Fibroblast of skin of abdomen (primary cell): ENCODE data around the gene ZBTB46.

Experiments used
- DNase-seq: peaks from one replicate; pipeline ENCODE4 v3.0.0-alpha.2; 2013

Gene ZBTB46

DNA sequence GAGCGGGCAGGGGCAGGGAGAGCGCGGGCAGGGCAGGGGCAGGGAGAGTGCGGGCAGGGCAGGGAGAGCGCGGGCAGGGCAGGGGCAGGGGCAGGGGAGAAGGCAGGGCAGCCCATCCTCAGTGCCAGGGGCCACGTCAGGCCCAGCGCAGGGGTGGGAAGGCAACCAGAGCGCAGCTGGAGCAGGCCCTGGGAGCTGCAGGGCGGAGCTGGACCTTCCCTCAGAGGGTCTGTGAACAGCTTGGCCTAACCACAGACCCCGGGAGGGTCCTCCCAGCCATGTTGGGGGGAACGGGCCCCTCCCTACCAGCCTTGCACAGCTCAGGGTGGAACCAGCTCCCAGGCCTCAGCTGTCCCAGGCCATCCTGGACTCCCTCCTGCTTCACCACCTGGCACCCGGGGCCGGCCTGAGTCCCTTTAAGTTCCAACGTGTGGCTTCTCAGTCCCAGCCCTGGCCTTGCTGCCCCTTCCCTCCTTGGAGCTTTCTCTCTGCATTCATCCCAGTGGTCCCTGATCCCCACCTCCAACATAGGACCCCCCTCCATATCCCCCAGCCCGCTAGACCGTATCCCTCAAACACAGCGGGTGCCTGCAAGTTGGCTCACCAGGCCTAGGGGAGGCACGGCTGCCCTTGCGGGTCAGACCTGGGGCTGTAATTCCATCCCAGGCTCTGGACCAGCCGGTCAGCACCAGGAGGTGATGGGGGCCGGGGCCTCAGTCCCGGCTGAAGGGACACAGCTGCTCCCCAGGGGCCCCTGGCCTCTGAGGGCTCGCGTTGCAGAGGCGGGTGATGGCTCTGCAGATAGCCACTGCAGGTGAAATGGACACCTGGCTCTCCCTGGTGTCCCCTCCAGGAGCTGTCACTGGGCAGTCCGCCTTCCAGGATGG, 5.6 kb upstream of the ZBTB46 start:
- DNase-seq = no peak

DNA sequence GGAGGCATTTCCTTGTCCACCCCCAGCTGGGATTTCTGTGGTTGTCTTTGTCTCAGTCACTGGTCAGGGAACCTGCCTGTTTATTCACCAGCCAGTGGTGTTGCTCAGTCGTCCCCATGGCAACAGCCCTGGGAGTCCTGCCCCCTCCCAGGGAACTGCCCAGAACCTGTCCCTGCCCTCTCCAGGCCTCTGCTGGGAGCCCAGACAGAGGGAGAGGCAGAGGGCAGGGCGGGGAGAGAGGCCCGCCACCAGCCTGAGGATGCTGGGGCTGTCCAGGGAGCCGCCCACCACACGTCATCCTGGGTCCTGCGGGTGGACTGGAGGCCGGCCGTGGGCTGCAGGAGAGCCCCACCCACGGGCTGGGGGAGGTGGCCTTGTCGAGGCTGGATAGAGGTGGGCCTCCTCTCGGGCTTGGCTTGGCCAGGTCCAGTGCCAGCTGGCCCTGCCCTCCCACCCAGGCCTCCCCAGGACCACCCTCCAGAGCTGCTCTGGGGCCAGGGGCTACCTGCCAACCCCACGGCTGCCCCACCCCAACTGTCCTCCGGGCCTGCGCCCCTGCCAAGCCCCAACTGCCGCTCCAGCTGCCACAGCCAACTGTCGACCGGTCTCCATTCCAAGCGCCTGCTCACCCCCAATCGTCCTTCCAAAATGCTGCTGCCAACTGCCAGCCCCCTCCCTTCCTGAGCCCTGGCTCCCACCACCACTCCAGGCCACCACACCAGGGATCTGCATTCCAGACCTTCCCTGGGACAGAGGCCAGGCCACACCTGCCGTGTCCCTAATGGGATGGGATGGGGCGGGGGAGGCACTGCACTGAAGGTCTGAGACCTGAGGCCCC, 4.2 kb upstream of the ZBTB46 start:
- peak; percentile 90 for DNase-seq

DNA sequence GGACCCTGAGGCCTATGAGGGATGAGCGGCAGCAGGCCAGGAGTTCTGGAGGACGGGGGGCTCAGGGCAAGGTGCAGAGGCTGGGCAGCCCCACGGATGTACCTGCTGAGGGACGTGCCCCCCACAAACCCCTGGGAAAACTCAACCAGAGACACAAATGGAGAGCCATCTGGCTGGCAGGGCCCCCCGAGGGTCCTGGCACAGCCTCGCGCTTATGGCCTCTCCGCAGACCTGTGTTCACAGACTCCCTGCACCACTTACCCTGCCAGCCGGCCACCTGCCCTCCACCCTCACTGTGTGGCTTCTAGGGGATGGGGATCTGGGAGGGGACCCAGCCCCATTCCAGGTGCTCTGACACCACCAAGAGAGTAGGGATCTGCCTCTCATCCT, 3.4 kb upstream of the ZBTB46 start:
- DNase-seq = no peak

DNA sequence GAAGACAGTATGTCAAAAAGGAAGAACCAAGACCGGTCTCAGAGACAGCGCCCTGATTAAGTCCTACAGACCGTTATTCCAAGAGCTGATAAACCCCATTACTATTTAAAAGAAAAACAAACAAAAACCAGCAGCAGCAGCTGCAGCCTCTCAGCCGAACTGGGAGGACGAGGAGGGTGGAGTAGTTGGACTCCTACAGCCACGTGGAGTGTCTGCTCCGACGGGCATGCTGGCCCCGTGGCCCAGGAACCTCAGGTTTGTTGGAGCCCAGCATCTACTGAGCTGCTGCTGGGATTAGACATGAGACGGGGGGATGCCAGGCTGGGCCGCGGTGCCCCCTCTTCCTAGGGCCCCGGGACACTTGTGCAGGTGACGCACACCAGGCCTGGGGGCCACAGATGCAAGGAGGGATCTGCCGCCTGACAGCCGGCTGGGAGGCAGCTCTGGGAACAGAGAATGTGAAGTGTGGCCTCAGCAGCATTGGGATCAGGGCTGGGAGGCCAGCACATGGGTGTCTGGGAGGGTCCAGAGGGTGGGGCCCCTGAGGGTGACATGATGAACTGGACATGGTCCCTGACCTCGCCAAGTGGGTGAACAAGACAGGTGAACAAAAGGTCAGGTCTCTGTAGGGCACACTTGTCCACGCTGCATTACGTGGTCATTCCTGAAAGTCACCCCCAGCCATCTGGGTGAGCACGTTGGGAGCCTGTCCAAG, 2.9 kb upstream of the ZBTB46 start:
- no peak for DNase-seq

DNA sequence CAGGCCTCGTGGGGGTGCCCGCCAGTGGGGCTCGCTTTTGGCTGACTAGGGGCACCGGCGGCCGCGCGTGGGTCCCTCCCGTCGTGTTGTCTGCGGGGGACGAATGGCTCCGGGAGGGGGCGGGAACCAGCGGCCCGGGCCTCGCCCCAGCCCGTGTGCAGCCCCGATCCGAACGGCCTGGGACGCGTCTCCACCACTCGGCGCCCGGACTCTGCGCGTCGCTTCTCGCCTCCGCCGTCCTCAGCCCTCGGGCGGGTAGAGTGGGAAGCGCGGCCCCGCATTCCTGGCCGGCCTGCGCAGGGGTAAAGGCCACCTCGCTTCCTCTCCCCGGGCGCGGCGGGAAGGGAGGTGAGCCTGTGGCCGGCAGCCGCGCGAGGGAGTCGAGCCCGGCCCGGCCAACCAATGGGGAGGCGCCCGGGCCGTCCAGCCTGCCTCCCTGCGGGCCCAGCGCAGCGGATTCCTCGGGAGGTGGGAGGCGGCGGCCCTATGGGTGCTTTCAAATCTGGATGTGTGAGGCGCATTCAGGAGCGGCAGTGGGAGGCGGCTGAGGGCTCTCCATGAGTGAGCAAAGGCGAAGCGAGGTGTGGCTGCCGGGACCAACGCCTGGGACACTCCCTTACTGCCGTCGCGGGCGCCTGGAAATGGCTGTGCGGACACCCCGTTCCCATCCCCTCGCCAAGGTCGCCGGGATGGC, 1.1 kb upstream of the ZBTB46 start:
- no peak for DNase-seq

DNA sequence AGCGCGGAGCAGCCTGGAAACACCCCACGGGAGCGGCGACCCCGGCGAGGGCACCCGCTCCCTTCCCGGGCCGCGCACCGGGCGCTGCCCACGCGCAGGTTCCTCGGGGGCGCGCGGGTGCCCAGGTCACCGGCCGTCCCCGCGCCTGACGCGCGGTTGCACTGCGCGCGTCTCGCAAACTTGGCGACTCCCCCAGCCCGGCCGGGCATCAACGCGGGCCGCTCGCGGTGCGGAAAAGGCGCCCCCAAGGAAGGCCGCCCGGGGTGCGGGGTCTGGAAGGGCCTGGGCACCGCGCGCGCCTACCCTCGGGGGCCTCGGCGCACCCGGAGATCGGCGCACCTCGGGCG, 555 bp upstream of the ZBTB46 start:
- no peak for DNase-seq

DNA sequence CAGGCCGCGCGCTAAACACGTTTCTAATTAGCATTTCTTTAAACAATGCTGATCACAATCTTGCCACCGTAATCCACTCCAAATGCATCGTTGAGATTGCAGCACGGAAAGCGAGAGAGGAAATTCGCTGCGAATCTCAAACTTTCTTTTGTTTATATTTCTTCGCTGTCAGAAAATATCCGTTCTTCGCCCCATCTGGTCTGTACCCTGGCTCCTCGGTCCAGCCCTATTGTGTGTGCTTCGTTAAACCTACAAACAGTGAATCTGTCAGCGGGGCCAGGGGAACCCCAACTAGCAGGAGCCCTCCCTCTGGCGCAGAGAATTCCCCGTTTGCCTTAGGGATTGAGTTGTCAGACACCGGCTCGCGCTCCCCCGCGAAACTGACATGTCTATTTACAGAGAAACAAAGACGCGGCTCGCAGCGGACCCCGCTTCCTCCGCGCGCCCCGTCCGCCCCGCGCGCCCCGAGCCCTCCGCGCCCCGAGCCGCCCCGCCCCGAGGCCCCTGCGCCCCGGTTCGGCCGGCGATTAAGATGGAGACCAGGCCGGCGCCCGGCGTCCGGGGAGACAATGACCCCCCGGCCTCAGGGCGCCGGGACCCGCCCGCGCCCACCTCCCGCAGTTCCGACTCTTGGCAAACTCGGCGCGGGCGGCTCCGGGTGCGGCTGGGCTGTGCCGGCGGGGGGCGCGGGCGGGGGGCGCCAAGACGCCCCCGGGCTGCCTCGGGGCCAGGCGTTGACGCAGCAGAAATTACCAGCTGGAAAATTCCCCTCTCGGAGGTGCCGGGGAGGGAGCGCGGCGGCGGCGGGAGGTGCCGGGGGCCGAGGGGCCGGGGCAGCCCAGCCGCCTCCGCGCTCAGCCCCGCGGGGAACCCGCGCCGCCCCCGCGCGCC, 874 bp downstream of the ZBTB46 start:
- DNase-seq = no peak

DNA sequence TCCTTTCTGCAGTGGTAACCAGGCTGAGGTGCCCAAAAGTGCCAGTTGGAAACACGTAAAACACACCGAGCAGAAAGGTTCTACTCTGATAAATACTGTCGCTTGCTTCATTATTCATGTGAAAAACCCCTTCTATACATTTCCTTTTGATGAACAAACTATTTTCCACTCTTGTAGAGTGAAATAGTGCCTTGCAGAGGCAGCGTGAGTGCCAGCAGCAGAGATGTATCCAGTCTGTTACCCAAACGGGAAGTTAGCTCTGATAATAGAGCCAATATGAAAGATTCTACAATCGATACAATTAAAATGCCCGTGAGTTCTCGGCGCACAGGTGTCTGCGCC, 1.5 kb downstream of the ZBTB46 start:
- no peak for DNase-seq

DNA sequence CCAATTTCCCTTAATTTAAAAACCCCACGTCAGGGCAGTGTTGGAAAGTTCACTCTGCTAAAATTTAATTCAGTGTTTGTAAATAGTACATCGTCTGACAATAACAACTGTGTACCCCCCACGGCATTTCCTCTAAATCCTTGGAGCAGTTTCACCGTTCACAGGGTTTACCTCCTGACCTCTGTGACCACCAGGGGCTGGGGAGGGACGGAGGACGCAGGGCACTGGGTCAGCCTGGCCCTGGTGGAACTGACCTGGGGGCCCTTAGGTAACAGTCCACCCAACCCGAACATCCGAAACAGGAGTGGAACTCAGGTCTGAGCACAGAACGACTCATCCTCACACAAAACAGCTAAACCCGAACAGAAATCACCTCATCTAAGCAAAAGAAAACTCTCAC, 2.1 kb downstream of the ZBTB46 start:
- no peak for DNase-seq

DNA sequence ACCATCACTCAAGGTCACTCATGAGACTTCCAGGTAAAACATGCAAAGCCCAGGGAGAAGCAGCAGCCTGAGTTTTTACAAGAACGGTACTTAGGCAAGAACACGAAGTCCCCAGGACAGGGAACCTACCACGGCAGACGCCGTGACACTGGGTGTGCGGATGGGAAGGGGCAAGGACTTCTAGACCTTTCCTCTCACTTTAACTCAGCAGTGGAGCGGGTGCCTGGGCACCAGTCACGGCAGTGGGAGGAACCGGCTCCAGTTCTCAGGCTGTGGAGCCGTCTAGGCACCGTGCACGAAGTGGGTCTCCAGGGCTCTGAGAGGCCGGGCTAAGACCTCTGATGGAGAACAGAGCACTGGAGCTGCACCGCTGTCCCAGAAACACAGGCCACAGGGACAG, 2.5 kb downstream of the ZBTB46 start:
- DNase-seq = no peak

DNA sequence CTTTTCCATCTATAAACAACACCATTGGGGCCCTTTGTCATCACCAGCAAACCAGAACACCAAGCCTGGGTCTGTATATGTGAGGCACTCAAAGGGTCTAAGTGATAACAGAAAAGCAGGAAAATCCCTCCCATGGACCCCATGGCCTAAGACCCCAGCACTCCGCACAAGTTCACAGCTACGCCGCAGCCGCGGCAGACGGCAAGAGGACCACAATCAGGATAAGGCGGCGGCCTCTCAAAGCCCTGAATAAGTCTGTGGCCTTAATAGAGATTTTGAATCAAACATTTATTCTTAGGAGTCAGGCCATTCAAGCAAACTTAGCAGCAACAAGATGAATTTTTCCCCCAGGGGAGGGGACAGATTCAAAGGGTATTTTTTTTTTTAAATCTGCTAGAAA, 2.9 kb downstream of the ZBTB46 start:
- DNase-seq = no peak

DNA sequence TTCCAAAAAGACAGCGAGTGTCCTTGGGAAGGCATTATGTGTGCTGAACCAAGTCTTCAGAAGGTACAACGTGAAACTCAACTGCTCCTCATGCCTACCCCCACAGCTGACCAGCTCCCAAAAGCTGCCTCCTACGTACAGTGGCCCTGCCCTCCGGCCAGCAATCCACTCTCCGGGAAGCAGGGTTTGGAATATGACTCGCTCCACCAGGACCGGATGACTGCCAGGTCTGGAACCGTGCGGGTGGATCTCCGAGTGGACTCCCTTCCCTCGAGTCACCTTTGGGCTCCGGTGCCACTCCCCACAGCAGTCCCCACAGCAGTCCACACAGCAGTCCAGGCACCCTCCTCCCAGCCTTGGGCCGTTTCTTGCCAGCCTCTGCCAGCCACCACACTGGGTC, 4.3 kb downstream of the ZBTB46 start:
- no peak for DNase-seq

DNA sequence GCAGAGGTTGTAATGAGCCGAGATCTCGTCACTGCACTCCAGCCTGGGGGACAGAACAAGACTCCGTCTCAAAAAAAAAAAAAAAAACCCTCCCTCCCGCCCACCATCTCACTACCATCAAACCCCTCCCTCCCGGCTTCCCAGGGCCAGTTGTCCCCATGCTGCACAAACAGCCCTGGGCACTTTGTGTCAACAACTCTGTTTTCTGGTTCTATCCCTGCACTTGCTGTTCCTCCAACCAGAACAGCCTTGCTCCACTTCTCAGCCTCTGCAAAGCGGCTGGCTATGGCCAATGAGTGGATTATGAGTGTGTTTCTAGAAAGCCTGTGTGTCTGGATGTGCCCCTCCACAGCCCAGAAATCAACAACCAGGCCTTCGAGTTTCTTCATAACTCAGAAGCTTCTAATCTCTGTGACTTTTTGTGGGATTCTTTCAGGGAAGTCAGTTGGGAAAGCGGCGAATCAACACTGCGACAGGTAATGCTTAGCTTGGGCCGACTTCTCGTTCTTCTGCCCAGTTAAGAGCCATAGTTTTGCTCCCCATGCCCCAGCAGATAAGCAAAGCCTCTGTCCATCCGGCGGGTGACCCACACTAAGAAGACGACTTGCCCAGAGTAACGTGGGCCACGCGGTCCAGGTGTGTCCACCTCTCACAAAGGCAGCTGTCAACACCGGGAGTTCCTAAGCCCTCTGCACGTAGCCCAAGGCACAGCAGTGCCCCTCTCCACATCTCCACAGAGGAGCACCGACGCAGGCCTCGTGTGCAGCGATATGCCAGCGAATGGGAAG, 5.5 kb downstream of the ZBTB46 start:
- no peak for DNase-seq

DNA sequence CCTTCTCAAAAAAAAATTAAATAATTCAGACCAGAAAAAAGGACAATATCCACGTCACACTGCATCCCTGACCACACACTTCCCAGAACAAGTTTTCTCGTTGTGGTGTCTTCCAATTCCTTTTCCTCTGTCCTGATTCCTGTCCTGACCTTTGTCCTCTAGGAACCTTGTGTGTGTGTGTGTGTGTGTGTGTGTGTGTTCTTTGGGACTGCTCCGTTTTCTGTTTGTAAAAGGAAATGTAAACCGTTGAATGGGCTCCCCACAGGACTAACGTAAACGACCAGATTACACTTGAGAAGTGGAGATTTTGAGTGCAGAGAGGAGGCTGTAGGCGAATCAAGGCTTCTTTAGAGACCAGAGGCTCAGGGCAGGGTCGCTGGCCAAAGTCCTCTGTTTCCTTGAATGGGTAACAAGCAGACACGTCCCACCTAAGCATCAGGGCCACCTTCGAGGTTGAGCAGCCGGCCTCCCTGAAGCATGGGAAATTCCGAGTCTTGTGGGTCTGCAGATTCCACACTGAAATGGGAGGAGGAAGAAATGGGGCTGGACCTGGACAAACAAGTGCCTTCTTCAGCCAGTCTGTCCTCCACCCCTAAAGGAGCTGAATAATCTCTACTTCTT, 7.3 kb downstream of the ZBTB46 start:
- no peak for DNase-seq

DNA sequence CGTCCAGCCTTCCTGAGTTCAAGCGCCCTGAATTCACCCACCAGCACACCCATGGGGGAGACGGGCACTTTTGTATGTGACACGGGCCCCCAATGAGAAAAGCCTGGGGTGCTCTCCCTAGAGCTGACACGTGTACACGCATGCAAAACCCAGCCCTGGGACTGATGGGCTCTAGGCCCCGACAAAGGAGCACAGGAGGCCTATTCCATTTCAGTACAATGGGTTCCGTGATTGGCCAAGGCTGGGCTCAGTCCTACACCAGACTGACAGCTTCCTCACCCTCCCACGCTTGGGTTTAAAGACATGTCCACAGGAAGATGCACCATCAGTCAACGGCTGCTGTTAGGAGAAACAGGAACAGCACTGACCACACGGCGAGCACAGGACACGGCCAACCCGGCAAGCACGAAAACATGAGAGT, 8.8 kb downstream of the ZBTB46 start:
- no peak for DNase-seq

DNA sequence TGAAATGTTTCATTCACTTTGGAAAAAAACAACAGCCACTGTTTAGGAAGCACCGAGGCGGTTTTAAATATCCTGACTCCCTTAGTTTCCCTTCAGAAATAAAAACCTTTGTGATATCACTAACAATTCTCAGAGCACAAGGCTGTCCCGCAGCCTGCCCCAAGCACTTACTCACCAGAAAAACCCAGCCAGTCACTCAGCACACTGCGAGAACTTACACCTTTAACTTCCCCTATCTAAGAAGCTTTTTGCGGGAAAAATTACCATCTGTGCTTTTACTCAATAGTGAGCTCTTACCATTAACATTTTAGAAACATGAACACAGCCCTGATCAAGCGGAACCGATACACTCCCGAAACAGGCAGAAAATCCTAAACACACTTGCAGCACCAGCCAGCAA, 9.3 kb downstream of the ZBTB46 start:
- no peak for DNase-seq

DNA sequence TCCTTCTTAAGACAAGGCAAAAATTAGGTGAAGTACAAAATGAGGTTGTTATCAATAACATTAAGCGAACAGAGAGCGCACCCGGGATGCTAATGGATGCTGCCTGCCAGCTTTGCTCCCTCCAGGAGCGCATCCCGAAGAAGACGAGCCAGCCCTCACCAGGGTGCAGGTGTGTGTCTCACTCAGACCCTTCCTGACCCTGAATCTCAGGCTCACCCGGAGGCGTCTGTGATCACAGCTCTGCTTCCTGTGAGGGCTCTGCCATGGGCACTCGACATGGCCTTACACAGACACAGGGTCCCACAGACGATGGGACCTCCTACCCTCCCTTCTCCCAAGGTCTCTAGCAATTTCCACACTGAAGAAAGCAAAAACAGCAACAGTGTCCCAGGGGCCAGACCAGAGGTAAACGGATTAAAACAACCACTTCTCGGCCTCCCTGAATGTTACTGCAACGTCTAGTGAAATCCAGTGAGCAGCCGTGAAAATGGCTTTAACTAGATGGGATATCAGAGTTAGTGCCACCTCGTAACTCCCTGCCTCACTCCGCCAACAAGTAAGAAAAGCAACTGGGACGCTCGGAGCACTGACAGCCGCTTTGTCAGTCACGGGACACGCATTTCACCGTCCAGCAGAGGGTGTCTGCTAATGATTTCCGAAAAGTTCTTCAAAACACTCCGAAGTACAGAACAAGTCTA, 11.7 kb downstream of the ZBTB46 start:
- no peak for DNase-seq

DNA sequence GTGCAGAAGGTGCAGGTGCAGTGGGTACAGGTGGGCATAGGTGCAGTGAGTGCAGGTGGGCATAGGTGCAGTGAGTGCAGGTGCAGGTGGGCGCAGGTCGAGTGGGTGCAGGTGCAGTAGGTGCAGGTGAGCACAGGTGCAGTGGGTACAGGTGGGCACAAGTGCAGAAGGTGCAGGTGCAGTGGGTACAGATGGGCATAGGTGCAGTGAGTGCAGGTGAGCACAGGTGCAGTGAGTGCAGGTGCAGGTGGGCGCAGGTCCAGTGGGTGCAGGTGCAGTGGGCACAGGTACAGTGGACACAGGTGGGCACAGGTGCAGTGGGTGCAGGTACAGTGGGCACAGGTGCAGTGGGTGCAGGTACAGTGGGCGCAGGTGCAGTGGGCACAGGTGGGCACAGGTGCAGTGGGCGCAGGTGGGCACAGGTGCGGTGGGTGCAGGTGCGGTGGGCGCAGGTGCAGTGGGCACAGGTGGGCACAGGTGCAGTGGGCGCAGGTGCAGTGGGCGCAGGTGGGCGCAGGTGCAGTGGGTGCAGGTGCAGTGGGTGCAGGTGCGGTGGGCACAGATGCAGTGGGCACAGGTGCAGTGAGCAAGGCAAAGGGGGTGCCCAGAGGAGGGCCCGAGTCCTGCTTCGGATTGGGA, 15.3 kb downstream of the ZBTB46 start:
- DNase-seq = no peak

DNA sequence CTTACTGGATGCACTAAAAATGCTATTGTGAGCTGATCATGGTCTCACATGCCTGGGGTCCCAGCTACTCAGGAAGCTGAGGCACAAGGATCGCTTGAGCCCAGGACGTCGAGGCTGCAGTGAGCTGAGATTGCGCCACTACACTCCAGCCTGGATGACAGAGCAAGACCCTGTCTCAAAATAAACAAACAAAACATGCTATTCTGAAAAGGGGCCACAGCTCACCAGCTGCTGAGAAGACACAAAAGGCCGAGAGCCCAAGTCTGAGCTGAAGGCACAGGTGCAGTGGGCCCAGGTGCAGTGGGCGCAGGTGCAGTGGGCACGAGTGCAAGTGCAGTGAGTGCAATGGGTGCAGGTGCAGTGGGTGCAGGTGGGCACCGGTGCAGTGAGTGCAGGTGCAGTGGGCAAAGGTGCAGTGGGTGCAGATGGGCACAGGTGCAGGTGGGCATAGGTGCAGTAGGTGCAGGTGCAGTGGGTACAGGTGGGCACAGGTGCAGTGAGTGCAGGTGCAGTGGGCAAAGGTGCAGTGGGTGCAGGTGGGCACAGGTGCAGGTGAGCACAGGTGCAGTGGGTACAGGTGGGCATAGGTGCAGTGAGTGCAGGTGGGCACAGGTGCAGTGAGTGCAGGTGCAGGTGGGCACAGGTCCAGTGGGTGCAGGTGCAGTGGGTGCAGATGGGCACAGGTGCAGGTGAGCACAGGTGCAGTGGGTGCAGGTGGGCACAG, 16.0 kb downstream of the ZBTB46 start:
- no peak for DNase-seq
